ENCODE measurements around the gene RAB1B.

DNA sequence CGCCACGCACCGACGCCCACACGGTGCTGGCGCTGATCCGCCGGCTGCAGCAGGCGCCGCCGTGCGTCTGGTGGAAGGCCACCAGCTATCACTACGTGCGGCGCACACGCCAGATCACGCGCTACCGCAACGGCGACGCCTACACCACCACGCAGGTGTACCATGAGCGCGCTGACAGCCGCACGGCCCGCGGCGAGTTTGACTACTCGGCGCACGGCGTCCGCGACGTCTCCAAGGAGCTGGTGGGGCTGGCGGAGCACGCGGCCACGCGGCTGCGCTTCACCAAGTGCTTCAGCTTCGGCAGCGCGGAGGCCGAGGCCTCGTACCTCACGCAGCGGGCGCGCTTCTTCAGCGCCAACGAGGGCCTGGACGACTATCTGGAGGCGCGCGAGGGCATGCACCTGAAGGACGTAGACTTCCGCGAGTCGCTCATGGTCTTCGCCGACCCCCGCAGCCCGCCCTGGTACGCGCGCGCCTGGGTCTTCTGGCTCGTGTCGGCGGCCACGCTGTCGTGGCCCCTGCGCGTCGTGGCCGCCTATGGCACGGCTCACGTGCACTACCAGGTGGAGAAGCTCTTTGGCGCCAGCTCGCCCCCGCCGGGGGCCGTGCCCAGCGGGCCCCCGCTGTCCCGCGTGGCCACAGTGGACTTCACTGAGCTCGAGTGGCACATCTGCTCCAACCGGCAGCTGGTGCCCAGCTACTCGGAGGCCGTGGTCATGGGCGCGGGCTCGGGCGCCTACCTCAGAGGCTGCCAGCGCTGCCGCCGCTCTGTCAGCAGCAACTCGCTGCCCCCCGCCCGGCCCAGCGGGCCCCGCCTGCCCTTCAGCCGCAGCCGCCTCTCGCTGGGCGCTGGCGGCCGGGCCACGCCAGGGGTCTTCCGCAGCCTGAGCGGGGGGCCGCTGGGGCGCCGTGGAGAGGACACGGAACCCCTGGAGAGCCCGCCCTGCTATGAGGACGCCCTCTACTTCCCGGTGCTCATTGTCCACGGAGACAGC is 26.5 kb downstream of the RAB1B start:
- TF ChIP-seq FOXM1 (IDR thresholded peaks at IDR 0.05; ENCODE audit: borderline replicate concordance) (no peak), ELF4 (IDR thresholded peaks at IDR 0.05) (no peak), HDGF (IDR thresholded peaks at IDR 0.05; ENCODE audit: borderline replicate concordance) (no peak), ZNF384 (IDR thresholded peaks at IDR 0.05) (no peak), BHLHE40 (IDR thresholded peaks at IDR 0.05; ENCODE audit: borderline replicate concordance) (no peak), NFRKB (IDR thresholded peaks at IDR 0.05) (no peak)
